Activated CD4-positive, CD25-positive, alpha-beta regulatory T cell (primary cell): ENCODE measurements around the gene ZWINT.

Experiments
- DNase-seq, 4 experiments: peaks; one replicate each; lab custom pipeline; 2025; lab: John Stamatoyannopoulos, UW

The ZWINT gene

DNA sequence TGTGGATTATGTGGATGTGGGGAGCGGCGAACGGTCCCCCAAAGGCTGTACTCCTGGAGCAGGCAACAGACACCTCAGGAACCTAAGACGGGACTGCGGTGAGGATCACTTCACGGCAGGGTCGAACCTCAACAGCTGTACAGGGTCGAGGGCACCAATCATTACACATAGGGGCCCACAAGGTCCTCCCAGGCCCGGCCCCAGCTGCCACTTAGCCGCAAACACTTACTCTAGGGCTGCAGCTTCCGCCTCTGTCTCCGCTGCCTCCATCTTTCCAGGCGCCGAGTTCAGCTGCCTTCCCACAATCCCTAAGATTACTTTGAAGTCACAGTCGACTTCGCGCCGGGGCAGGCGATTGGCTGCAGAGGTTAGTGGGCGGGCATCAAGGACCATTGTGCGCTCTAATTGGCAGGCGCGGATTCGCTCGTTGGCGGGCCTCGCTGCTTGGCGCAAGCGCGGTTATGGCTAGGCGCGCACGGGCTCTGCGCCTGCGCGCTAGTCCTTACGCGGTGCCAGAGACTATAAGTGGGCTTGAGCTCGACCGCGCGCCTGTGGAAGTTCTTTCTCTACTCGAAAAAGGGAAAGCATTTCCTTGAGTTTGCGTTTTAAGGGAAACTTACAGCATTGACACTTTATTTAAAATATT, at the start of gene ZWINT:
Gene ZWINT (minus strand): TSS at position 293 of the 646 bp plus-strand sequence. CDS start 23 bp downstream, at position 270.
- peak; percentile 77 to 86 (median 81) for DNase-seq

DNA sequence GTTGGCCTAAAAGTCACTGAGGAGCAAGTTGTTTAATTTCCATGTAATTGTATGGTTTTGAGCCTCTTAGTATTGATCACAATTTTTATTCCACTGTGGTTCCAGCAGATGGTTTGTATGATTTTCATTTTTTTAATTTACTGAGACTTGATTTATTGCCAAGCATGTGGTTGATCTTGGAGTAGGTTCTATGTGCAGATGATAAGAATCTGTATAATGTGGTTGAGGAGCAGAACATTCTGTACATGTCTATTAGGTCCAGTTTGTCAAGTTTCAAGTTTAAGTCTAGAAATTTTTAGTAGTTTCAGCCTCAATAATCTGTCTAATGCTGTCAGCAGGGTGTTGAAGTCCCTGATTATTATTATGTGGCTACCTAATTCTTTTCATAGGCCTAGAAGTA, 22.7 kb upstream of the ZWINT start:
- DNase-seq = no peak

DNA sequence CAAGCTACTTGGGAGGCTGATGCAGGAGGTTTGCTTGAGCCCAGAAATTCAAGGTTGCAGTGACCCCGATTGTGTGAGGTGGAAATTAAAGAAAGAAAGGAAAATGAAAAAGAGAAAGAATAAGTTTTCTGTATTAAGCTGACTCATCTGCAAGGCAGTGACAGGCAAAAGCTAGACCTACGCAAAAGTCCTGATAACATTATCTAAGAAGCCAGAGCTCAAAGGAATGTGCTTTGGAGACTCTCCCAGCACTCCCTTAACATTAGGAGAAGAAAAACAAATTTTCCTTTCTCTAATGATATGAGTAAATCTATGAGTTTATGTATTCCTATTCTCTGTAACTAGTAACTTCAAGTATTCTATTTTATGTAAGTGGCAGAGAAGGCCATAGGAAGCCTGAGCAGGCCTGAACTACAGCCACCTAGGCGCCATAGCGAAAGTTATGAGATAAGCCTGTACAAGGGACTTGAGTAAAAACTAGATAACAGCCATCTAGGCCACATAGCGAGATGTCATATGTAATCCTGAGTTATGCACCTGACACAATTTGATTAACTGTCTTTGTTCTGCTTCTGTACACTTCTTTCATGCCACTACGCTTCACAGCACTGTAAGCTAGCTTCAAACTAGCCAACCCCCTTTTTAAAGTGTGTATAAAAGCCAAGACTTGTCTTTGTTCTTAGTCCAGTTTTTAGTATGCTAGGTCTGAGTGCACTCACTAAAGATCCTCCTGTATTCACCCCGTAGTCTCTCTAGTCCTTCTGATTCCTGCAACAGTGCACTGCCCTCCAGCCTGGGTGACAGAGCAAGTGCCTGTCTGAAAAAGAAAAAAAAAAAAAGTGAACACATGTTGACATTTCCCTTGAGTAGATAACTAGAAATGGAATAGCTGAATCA, 9.4 kb upstream of the ZWINT start:
- DNase-seq = no peak

DNA sequence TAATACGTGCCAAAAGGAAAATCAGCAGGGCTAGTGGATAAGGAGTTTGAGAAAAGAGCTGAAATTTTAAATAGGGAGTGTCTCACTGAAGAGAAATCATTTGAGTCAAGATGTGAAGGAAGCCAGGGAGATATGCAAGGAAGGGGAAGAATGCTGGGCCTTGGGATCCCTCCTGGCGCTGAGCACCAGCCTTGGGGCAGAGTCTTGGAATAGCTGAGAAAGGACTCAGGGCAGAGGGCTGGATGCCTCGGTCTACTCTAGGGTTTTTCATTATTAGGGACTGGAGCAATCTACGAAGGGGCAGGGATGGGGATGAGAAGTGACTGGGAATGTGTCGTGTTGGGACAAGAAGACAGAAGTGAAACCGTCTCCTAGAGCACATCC, 484 bp downstream of the ZWINT start:
- DNase-seq = no peak

DNA sequence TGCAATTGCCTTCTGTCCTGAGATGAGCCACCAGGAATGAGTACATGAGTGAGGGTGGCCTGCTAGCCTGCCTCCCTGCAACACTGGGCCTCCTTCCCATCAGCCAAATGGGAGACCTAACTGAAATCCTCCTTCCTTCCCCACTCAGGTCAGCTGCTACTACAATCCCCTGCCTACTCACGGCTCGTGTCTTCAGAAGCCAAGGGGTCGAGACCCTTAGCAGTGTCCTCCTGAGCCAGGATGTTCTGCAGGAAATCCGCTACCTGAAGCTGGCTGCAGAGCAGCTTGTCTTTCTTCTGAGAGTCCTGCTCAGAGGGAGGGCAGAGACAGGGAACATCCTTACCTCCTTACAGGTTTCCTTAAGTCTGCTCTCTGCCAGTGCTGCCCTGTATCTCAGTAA, 1.2 kb downstream of the ZWINT start:
- no peak for DNase-seq

- no peak for DNase-seq
Observed at GRCh38 chr10:56357018-56357417, 4.0 kb downstream of the ZWINT start.

DNA sequence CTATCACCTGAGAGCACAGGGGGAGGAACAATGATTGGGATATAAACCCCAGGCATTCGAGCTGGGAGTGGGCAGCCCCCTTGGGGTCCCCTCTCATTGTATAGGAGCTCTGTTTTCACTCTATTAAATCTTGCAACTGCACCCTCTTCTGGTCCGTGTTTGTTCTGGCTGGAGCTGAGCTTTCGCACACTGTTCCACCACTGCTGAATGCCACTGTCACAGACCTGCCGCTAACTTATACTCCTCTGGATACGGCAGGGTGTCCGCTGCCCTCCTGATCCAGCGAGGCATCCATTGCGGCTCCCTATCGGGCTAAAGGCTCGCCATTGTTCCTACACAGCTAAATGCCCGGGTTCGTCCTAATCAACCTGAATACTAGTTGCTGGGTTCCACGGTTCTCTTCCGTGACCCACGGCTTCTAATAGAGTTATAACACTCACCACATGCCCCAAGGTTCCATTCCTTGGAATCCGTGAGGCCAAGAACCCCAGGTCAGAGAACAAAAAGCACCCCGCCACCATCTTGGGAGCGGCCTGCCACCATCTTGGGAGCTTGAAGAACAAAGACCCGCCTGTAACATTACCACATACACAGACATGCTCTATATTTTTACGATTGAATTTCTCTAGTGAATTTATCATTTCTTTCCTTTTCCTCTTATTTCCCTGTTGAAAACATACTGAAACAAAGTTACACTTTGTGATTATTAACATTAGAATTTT, 9.0 kb downstream of the ZWINT start:
- DNase-seq = no peak

- no peak for DNase-seq
Observed at GRCh38 chr10:56349611-56350010, 11.4 kb downstream of the ZWINT start.

- DNase-seq = no peak
Observed at GRCh38 chr10:56348101-56348500, 13.0 kb downstream of the ZWINT start.

DNA sequence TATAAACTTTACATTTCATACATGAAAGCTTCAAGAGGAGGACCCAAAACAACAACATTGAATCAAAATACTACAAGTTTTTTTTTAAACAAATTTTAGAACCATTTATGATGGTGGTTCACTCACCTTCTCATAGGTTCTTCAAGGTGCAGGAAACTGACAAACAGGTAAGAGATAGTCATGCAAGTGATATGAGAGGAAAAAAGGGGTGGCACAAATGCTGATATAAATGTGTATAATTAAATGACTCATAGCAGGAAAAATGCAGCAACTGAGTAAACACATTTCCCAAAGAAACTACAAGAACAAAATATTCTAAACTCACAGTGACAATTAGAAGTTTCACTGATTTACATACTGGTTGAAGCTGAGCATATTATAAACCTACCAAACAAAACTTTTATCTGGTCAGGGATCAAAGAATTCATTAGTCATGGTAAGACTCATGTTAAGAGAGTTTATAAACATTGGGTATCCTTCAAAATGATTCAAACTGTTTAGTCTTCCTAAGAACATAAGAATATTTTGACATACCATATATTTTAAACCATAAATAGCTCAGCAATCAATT, 14.1 kb downstream of the ZWINT start:
- no peak for DNase-seq

GRCh38 chr10:56341612-56342011, 19.4 kb downstream of the ZWINT start:
- DNase-seq = no peak

DNA sequence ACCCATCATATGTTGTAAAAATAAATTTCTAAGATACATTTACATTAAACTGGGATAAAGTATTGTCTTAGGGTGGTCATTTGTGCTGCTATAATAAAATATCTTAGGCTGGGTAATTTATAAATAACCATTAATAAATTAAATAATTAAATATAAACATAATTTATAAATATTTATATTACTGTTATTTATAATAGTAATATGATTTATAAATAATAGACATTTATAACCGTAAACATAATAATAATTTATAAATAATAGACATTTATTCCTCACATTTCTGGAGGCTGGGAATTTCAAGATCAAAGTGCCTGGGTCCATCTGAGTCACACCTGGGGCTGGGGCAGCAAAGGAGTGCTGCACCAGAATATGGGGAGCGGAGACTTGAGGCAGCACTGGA, 31.1 kb downstream of the ZWINT start:
- DNase-seq = no peak

DNA sequence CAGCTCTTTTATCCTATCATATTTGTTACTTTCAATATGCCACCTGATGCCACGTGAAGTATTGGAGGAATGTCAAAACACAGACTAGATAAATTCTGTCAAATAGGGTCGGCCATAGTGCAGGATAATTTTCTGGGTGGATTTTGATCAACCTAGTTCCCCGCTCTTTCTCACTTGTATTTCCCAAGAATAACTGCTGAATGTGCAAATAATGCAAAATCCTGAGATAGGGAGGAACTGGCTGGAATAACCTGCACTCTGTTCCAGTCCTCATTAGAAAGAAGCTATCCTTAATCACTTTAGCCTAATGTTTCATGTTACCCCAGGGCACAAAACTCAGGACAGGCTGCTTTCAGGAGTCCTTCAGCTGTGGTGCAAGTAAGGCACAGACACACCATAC, 33.9 kb downstream of the ZWINT start:
- DNase-seq = no peak

DNA sequence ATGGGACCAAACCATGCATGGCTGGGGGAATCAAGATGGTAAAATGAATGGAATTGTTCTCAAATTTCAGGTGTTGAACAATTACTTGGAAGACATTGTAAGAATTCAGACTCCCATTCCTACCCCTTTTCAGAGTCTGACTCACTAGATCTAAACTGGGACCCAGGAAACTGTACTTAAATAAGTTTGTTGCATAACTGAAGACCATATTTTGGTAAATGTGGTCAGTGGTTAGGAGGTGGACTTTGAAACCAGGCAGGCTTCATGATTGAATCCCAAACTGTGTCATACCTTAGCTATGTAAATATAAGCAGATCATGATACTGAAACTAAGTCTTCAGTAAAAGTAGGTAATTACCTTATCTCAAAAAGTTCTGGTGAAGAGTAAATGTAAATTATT, 41.7 kb downstream of the ZWINT start:
- no peak for DNase-seq

DNA sequence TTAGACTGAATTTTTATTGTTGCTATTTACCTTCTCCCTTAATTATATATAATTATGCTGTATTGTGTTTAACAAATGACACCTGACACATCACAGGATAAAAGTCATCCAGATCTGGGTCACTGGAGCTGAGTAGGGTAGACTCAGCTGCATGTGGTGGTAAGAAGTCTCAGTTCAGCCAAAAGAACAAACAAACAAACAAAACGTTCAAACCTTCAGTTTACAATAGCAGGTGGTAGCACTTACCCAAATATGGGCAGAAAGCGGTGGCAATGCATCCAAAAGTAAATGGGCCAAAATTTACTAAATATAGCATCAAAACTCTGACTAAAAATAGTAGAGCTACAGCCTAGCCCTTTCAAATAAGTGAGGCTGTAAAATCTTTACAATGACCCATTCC, 42.2 kb downstream of the ZWINT start:
- DNase-seq = no peak

GRCh38 chr10:56317603-56318002, 43.5 kb downstream of the ZWINT start:
- DNase-seq = no peak

DNA sequence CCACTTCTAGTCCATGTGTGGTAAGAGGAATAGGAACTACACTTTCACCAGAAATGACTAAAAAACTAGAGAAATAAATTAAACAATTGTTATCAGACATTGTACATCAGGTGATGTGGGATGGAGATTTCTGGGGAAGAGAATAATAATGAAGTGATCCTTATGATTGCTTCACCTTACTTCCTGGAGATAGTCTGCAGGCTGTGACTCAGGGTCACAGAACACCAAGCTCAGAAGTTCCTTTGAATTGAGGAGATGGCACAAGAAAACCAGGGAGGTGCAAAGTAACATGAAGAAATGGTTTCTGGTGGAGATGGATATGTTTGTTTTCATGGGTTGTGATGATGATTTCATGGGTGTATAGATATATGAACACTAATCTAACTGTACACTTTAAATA, 44.5 kb downstream of the ZWINT start:
- DNase-seq = no peak
